ENCODE results near the gene SHISAL2B.
"Not testable (repeated sequence)": the region's sequence is repeated elsewhere in the genome, so short reads cannot be mapped to it uniquely, and the experiment has no call there.

SHISAL2B gene

DNA sequence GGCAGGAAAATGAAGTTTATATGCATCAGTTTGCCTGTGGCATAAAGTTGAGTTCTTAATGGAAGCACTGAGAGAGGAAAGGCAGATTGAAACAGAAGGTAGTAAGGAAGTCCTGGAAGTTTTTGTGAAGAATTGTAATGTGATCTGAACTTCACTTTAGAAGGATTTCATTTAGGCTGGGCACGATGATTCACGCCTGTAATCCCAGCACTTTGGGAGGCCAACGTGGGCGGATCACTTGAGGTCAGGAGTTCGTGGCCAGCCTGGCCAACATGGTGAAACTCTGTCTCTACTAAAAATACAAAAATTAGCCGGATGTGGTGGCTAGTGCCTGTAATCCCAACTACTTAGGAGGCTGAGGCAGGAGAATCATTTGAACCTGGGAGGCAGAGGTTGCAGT is 27.1 kb upstream of the SHISAL2B start:
- H3K79me1 ChIP-seq (replicated peaks; ENCODE audit: low read length, poor library complexity, severe bottlenecking); H3K9ac ChIP-seq (ENCODE audit: low read length); H2BK15ac ChIP-seq (ENCODE audit: low read depth, poor library complexity, severe bottlenecking); H2BK120ac ChIP-seq (ENCODE audit: low read depth, low read length); H2BK5ac ChIP-seq (ENCODE audit: low read depth, low read length, poor library complexity, severe bottlenecking); H3K14ac ChIP-seq (ENCODE audit: low read length in 2 of 2); DNase-seq; H3K4me1 ChIP-seq (ENCODE audit: control insufficient read depth, insufficient read depth, low read depth, low read length); H2AFZ ChIP-seq (ENCODE audit: low read depth, low read length); H3K9me3 ChIP-seq (ENCODE audit: control insufficient read depth, low read length); H3K27ac ChIP-seq (ENCODE audit: low read length, poor library complexity, severe bottlenecking); H2AK5ac ChIP-seq (ENCODE audit: low read length, severe bottlenecking); H2BK12ac ChIP-seq (ENCODE audit: low read length in 2 of 2); H3K36me3 ChIP-seq (ENCODE audit: control insufficient read depth in 1 of 2, insufficient read depth in 2 of 2, low read depth in 1 of 2, low read length in 2 of 2); H4K91ac ChIP-seq (ENCODE audit: low read length); H3K23ac ChIP-seq (ENCODE audit: low read length in 2 of 2); H4K8ac ChIP-seq (ENCODE audit: low read length); H3K4me2 ChIP-seq (ENCODE audit: low read length, poor library complexity, severe bottlenecking); H3K18ac ChIP-seq (ENCODE audit: low read depth in 1 of 2, low read length in 2 of 2); H3K4ac ChIP-seq (ENCODE audit: low read depth in 1 of 2, low read length in 2 of 2); H3K4me3 ChIP-seq (ENCODE audit: insufficient read depth in 1 of 2, low read depth in 1 of 2, low read length in 2 of 2): not testable (repeated sequence)
- H3K27me3 ChIP-seq (ENCODE audit: control insufficient read depth in 1 of 2, insufficient read depth in 1 of 2, low read length in 2 of 2): peaks cover 0 to 18% of the 10 kb centered on the region in 2 experiments
- WGBS: 43% methylated on average over 6 of the region's 6 CpGs

GRCh38 chr5:64665243-64665642 is 25.1 kb upstream of the SHISAL2B start:
- no peak overlapping the region for H2BK5ac ChIP-seq (ENCODE audit: low read depth, low read length, poor library complexity, severe bottlenecking)
- no peaks in the 10 kb centered on the region for H3K36me3 ChIP-seq (ENCODE audit: control insufficient read depth in 1 of 2, insufficient read depth in 2 of 2, low read depth in 1 of 2, low read length in 2 of 2)
- no peak overlapping the region for H3K4ac ChIP-seq (ENCODE audit: low read depth in 1 of 2, low read length in 2 of 2)
- no peak overlapping the region for H3K18ac ChIP-seq (ENCODE audit: low read depth in 1 of 2, low read length in 2 of 2)
- H4K8ac ChIP-seq (ENCODE audit: low read length): no peak overlapping the region
- no peak overlapping the region for H2AFZ ChIP-seq (ENCODE audit: low read depth, low read length)
- no peak overlapping the region for H3K4me3 ChIP-seq (ENCODE audit: insufficient read depth in 1 of 2, low read depth in 1 of 2, low read length in 2 of 2)
- H2BK15ac ChIP-seq (ENCODE audit: low read depth, poor library complexity, severe bottlenecking): no peak overlapping the region
- H3K4me1 ChIP-seq (ENCODE audit: control insufficient read depth, insufficient read depth, low read depth, low read length): no peaks in the 10 kb centered on the region
- no peaks in the 10 kb centered on the region for H3K9me3 ChIP-seq (ENCODE audit: control insufficient read depth, low read length)
- no peak overlapping the region for H3K14ac ChIP-seq (ENCODE audit: low read length in 2 of 2)
- no peak overlapping the region for H2BK12ac ChIP-seq (ENCODE audit: low read length in 2 of 2)
- no peak overlapping the region for H3K27ac ChIP-seq (ENCODE audit: low read length, poor library complexity, severe bottlenecking)
- H3K79me1 ChIP-seq (replicated peaks; ENCODE audit: low read length, poor library complexity, severe bottlenecking): no peaks in the 10 kb centered on the region
- no peak overlapping the region for H3K23ac ChIP-seq (ENCODE audit: low read length in 2 of 2)
- 7% methylated on average over 1 of the region's 2 CpGs for WGBS
- no peak overlapping the region for H4K91ac ChIP-seq (ENCODE audit: low read length)
- no peak overlapping the region for H3K9ac ChIP-seq (ENCODE audit: low read length)
- H2BK120ac ChIP-seq (ENCODE audit: low read depth, low read length): no peak overlapping the region
- DNase-seq: peak; percentile 7
- H2AK5ac ChIP-seq (ENCODE audit: low read length, severe bottlenecking): no peak overlapping the region
- H3K27me3 ChIP-seq (ENCODE audit: control insufficient read depth in 1 of 2, insufficient read depth in 1 of 2, low read length in 2 of 2): peaks cover 0 to 18% of the 10 kb centered on the region in 2 experiments
- H3K4me2 ChIP-seq (ENCODE audit: low read length, poor library complexity, severe bottlenecking): no peak overlapping the region

DNA sequence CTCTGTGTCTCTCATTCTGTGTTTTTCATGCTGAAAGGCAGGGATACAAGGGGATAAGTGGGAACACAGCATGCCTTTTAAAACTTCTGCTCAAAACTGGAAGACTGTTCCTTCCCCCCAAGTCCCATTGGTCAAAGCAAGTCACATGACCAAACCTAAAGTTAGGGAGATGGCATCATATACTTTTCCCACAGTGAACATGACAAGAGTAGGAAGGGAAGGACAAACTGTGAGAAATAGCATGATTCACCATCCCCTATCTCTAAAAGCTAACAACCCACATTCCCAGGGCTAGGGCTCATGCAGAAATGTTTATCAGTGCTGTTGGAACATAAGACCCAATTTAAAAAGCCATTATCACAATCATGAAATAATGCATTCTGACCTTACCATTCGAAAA is 24.2 kb upstream of the SHISAL2B start:
- H3K4me2 ChIP-seq (ENCODE audit: low read length, poor library complexity, severe bottlenecking): no peak overlapping the region
- no peak overlapping the region for H3K27ac ChIP-seq (ENCODE audit: low read length, poor library complexity, severe bottlenecking)
- no peak overlapping the region for H4K8ac ChIP-seq (ENCODE audit: low read length)
- no peaks in the 10 kb centered on the region for H3K4me1 ChIP-seq (ENCODE audit: control insufficient read depth, insufficient read depth, low read depth, low read length)
- DNase-seq: peak; percentile 85
- H3K4ac ChIP-seq (ENCODE audit: low read depth in 1 of 2, low read length in 2 of 2): no peak overlapping the region
- no peaks in the 10 kb centered on the region for H3K9me3 ChIP-seq (ENCODE audit: control insufficient read depth, low read length)
- H2AFZ ChIP-seq (ENCODE audit: low read depth, low read length): peak overlapping the region; percentile 1
- H3K23ac ChIP-seq (ENCODE audit: low read length in 2 of 2): no peak overlapping the region
- no peaks in the 10 kb centered on the region for H3K79me1 ChIP-seq (replicated peaks; ENCODE audit: low read length, poor library complexity, severe bottlenecking)
- H3K27me3 ChIP-seq (ENCODE audit: control insufficient read depth in 1 of 2, insufficient read depth in 1 of 2, low read length in 2 of 2): peaks cover 0 to 14% of the 10 kb centered on the region in 2 experiments
- no peak overlapping the region for H3K4me3 ChIP-seq (ENCODE audit: insufficient read depth in 1 of 2, low read depth in 1 of 2, low read length in 2 of 2)
- no peak overlapping the region for H3K14ac ChIP-seq (ENCODE audit: low read length in 2 of 2)
- H3K18ac ChIP-seq (ENCODE audit: low read depth in 1 of 2, low read length in 2 of 2): peak overlapping the region in 1 of 2 experiments; percentile 48
- no peak overlapping the region for H3K9ac ChIP-seq (ENCODE audit: low read length)
- no peak overlapping the region for H2BK15ac ChIP-seq (ENCODE audit: low read depth, poor library complexity, severe bottlenecking)
- H4K91ac ChIP-seq (ENCODE audit: low read length): no peak overlapping the region
- 46% methylated on average over 1 of the region's 1 CpG for WGBS
- no peak overlapping the region for H2BK12ac ChIP-seq (ENCODE audit: low read length in 2 of 2)
- no peaks in the 10 kb centered on the region for H3K36me3 ChIP-seq (ENCODE audit: control insufficient read depth in 1 of 2, insufficient read depth in 2 of 2, low read depth in 1 of 2, low read length in 2 of 2)
- no peak overlapping the region for H2AK5ac ChIP-seq (ENCODE audit: low read length, severe bottlenecking)
- H2BK120ac ChIP-seq (ENCODE audit: low read depth, low read length): no peak overlapping the region
- H2BK5ac ChIP-seq (ENCODE audit: low read depth, low read length, poor library complexity, severe bottlenecking): no peak overlapping the region

DNA sequence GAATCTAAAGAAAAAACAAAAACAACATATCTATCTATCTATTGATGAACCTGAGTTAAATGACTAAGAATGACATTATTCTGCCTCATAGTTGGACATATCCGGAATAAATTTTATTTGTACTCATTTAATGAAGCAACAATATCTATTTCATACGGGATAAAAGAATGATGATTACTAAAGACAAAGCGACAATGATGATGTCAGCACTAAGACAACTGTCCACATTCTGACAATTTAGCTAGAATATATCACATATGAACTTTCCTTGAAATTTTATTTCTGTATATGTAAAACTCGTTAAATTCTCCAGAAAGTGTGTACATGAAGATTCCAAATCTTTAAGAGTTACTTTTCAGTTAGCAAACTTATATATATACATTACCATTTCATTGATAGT is 23.2 kb upstream of the SHISAL2B start:
- H3K18ac ChIP-seq (ENCODE audit: low read depth in 1 of 2, low read length in 2 of 2): no peak overlapping the region
- H3K27me3 ChIP-seq (ENCODE audit: control insufficient read depth in 1 of 2, insufficient read depth in 1 of 2, low read length in 2 of 2): peaks cover 0 to 6% of the 10 kb centered on the region in 2 experiments
- H2BK12ac ChIP-seq (ENCODE audit: low read length in 2 of 2): no peak overlapping the region
- no peaks in the 10 kb centered on the region for H3K4me1 ChIP-seq (ENCODE audit: control insufficient read depth, insufficient read depth, low read depth, low read length)
- H2AK5ac ChIP-seq (ENCODE audit: low read length, severe bottlenecking): no peak overlapping the region
- H3K23ac ChIP-seq (ENCODE audit: low read length in 2 of 2): no peak overlapping the region
- H2BK5ac ChIP-seq (ENCODE audit: low read depth, low read length, poor library complexity, severe bottlenecking): no peak overlapping the region
- H2BK15ac ChIP-seq (ENCODE audit: low read depth, poor library complexity, severe bottlenecking): no peak overlapping the region
- H3K27ac ChIP-seq (ENCODE audit: low read length, poor library complexity, severe bottlenecking): no peak overlapping the region
- H2AFZ ChIP-seq (ENCODE audit: low read depth, low read length): no peak overlapping the region
- no peak overlapping the region for H4K8ac ChIP-seq (ENCODE audit: low read length)
- H3K4me2 ChIP-seq (ENCODE audit: low read length, poor library complexity, severe bottlenecking): no peak overlapping the region
- H3K4ac ChIP-seq (ENCODE audit: low read depth in 1 of 2, low read length in 2 of 2): no peak overlapping the region
- no peaks in the 10 kb centered on the region for H3K36me3 ChIP-seq (ENCODE audit: control insufficient read depth in 1 of 2, insufficient read depth in 2 of 2, low read depth in 1 of 2, low read length in 2 of 2)
- H3K14ac ChIP-seq (ENCODE audit: low read length in 2 of 2): no peak overlapping the region
- no peak overlapping the region for H4K91ac ChIP-seq (ENCODE audit: low read length)
- H3K9ac ChIP-seq (ENCODE audit: low read length): no peak overlapping the region
- DNase-seq: no peak
- no peak overlapping the region for H2BK120ac ChIP-seq (ENCODE audit: low read depth, low read length)
- no peaks in the 10 kb centered on the region for H3K9me3 ChIP-seq (ENCODE audit: control insufficient read depth, low read length)
- WGBS: 100% methylated on average over 2 of the region's 4 CpGs
- no peak overlapping the region for H3K4me3 ChIP-seq (ENCODE audit: insufficient read depth in 1 of 2, low read depth in 1 of 2, low read length in 2 of 2)
- H3K79me1 ChIP-seq (replicated peaks; ENCODE audit: low read length, poor library complexity, severe bottlenecking): no peaks in the 10 kb centered on the region
